LoVo (cell line): Measurements from ENCODE around the gene RGS12.

Experiments
- DNase-seq: peaks from one replicate; pipeline ENCODE4 v3.0.0-alpha.2; 2016; ENCODE audit warnings: low spot score

Gene RGS12

DNA sequence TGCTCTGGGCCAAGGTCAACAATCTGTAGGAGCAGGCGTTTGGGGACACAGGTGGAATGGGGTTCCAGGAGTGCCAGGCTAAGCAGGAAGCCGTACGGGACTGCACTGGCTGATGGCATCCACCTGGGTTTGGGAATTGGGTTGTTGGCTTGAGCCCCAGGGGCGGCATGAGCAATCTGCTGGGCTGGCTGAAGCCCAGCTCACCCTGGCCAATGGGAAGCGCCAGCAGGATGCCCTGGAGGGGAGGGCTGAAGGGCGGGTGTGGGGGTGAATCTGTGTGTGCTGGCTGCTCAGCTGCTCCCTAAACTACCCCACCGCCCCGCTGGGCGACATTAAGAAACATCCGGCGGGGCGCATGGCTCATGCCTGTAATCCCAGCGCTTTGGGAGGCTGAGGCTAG lies 8.9 kb upstream of the RGS12 start:
- no peak for DNase-seq

DNA sequence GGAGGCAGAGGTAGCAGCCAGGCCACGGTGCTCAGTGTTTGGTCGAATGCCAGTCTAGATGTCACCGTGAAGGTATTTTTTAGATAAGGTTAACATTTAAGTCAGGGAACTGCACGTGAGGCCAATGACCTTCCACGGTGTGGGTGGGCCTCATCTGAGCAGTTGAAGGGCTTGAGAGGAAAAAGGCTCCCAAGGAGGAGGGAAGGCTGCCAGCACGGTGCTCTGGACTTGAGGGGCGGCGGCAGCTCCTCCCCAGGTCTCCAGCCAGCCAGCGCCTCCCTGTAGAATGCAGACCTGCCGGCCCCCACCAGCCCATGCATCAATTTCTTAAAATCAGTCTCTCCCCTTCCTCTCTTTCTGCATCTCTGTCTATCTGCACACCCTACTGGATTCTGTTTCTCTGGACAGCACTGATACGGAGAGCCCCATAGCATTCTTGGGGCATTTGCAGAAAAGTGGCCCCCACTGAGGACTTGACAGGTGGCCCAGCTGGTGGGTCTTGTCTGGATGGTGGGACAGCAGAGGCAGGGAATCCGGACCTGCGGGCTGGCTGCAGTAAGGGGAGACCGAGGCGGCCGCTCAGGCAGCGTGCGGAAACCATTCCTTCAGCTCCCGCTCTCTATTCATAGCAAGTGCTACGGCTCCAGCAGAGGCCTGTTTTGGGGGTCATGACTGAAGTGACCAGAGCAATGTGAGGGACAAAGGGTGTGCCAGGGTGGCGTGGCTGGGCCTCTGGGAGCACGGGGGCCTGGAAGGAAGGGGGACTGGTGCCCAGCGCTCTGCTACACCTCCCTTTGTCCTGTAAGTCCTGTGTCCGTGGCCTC lies 7.9 kb upstream of the RGS12 start:
- no peak for DNase-seq

DNA sequence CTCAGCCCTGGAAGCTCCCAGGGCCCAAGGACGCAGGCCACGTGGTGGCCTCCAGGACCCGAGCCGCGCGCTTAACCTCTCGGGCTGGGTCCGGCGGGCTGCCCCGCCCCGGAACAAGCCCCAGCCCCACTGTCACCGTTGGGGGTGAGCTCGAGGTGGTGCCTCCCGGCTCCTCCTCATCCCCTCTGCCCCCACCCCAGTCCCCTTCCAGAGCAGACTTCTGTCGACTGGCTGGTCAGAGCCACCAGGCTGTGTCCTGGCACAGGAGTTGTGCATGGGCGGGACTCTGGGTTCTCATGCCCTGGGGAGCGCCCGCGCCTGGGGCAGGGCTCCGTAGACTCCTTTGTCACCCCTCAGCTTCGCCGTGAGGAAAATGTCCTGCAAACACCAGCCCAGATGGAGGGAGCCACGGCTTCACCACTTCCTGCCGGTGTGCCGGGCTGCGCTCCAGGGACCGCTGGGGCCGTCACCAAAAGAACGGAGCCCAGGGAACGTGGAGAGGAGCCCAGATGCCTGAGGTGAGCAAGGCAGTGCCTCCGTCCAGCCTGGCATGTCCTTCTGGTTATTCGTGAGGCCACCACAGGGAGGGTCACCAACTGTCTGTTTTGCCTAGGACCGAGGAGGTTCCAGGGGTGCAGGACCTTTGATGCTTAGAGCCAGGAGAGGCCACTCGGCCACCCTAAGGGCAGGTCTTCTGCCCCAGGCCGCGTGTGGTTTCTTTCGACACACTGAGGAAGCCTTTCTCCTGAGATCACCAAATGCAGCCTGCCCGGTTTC lies 7.1 kb upstream of the RGS12 start:
- DNase-seq: no peak

DNA sequence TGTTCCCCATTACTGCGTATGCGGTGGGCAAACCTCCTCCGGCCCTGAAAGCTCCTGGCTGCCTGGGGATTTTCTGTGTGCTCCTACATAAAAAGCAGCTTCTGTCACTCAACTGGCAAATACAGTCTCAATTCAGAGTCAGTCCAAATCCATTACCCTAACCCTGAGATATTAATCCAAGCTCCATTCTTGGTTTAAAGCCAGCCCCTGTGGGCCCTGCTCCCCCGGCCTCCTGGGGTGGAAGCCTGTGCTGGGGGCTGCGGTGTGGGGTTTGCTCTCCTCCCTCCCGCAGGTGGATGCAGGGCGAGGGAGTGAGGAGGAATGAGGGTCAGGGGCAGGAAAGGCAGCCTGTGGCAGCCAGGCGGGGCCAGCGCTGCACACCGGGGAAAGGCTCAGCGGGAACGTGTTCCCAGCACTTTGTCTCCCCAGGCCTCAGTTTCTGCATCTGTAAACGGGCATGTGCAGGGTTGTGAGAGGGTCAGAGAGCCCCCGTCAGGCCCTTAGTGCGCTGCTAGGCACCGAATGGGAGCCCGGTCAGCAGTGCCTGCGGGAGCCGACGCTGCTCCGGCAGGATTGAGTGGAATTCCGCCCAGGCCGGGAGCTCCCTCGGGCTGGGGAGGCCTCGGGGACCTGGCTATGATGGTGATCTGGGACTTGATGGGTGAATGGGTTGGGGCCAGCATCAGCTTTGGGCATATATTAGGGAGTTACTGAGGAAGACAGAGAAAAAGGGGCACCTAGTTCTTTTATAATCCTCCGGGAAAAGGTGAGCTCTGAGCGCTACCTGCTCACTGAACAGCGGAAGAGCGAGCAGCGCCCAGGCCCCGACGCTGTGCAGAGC lies 6.3 kb upstream of the RGS12 start:
- DNase-seq: no peak

DNA sequence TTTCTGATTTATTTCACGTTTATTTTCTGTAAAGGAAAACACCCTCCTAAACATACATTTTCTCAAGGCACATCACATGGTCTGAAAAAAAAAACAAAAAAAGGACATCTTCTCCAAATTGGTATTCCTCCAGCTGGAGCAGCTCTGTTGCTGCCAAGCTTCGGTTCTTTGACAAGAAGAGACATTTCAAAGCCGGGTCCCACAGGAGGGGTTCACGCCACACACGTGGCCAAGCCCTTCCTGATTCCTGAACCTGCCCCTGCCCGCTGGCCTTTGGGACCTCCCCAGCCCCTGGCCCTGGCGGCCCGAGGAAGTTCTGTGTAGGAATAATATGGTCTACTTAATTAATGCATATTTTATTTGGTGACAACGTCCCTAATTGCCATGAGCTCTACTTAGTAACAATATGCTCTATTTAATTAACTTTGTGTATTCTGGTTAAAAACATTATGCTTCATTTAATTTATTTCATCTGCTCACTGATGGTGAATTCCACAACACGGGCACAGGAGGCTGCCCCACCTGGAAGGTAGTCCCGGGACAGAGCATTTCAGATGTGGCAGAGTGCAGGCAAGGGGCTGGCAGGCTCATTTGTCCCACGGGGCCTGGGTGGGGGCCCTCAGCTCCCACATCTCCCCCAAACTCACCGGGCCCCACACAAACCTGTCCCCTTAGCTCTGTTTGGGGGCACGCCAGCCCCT lies 5.4 kb upstream of the RGS12 start:
- DNase-seq: no peak

DNA sequence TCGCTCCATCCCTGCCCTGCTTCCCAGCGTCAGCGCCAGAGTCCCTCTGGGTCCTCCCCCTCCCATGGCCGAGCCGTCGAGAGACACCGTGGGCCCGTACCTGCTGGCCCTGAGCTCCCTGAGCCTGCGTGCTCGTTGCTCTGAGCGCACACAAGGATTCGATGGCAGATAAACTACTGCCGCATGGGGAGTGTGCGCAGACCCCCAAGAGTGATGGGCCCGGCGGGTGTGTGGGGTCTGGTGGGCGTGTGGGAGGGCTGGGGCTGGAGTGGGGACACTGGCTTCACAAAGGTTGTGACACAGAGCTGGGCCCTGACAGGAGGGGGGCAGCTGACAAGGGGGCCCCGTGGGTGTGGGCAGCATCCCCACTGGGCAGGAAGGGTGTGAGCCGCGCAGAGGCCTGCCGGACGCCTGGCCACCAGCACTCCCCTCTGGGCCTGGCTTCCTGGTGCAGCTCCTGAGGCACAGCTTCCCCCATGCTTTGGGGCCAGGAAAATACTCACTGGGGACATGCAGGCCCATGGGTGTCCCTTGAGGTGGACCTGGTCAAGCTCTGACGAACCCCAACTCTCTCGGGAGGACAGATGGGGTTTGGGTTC lies 4.8 kb upstream of the RGS12 start:
- no peak for DNase-seq

DNA sequence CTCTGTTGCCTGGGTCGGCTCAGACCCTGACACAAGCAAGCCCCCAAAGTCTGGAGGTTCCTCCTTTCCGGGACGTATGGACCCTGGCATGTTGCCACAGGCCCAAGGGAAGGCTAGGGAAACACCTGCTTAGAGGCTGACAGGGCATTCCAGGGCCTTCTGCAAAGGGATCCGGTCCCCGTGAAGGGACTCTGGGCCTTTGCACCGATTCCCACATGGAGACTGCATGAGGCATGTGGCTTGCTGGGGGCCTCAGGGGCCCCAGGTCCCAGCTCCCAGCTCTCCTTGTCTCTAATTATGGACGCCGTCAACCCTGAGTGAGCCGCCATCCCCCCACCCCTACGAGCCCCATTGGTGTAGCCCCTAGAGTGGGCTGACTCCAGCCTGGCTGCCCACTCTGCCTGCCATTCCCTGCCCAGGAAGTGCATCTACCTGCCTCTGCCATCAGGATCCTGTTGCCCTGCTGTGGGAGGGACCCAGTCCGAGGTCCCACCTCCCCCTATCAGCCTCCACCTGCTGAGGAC lies 4.2 kb upstream of the RGS12 start:
- no peak for DNase-seq

DNA sequence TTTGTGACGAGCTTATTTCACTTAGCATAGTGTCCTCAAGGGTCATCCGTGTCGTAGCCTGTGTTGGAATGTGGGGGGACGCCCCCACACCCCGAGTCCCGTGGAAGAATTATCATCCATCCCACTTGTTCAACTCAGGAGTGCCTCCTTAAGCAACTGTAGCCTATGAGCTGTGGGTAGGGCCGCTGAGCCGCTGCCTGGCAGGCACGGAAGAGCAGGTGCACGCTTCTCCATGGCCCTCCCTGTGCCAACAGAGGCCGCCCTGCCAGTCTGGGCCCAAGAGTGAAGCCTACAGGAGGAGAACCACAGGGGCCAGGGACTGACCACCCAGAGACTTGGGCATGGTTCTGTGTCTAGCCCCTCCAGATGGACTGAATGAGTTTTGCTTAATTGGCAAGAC lies 2.3 kb upstream of the RGS12 start:
- DNase-seq: no peak

DNA sequence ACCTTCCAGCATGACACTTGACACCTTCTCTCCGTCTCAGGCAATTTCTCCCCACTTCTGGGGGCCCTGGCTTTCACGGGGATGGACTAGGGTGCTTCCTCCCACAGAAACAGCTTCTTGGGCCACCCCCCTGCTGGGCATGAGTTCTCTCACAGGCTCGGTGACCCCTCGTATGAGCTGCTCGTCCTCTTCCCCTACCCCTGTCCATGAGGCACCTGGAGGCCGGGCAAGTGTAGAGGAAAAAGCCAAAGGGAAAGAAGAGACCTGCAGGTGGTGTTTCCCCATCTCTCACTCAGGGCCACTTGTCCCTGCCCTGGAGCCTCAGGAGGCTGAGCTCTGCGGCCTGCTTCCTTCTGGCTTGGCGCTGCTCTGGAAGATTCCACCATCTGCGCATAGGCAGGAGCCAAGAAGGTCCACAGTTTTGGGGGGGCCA lies 1.9 kb upstream of the RGS12 start:
- DNase-seq: no peak

DNA sequence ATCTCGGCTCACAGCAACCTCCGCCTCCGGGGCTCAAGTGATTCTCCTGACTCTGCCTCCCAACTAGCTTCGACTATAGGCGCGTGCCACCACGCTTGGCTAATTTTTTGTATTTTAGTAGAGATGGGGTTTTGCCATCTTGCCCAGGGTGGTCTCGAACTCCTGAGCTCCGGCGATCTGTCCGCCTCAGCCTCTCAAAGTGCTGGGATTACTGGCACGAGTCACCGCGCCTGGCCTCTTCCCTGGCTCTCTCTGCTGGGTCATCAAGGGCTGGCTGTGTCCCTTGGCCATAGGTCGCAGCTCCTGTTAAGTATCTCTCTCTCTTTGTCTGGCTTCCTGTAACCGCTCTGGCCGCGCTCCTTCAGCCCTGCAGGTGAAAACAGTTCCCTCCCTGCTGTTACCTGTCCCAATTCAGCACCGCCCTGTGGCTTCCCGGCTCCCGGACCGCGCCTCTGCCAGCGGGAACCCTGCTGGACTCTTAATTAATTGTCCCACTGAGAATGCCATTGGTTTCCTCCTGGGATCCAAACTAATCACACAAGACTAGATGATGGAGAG lies 1.3 kb upstream of the RGS12 start:
- peak; percentile 61 for DNase-seq

DNA sequence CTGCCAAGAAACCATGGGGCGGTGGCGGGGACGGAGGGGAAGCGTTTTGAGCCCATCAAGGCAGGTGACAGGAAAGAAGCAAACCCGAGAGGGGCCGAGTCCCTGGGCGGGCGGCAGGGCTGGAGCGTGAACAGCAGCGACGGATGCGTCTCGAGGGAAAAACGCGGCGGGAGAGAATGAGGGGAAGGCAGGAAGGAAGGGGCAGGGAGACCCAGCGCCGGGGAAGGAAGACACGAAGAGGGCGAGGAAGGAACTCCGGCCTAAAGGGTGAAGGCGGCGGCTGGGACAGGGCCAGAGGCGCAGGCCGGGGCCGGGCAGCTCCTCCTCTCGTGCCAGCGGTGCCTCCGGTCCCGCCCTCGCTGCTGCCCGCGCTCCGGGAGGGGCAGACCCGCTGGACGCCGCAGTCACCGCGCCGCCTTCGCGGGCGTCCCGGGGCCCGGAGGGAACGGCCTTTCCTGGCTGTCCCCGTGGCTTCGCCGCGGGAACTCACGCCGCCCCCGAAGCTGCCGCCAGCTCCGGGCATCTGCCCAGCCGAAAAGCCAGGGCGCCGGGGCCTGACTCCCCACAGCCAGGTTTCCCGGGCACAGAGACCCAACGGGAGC lies 751 bp upstream of the RGS12 start:
- peak; percentile 50 for DNase-seq

DNA sequence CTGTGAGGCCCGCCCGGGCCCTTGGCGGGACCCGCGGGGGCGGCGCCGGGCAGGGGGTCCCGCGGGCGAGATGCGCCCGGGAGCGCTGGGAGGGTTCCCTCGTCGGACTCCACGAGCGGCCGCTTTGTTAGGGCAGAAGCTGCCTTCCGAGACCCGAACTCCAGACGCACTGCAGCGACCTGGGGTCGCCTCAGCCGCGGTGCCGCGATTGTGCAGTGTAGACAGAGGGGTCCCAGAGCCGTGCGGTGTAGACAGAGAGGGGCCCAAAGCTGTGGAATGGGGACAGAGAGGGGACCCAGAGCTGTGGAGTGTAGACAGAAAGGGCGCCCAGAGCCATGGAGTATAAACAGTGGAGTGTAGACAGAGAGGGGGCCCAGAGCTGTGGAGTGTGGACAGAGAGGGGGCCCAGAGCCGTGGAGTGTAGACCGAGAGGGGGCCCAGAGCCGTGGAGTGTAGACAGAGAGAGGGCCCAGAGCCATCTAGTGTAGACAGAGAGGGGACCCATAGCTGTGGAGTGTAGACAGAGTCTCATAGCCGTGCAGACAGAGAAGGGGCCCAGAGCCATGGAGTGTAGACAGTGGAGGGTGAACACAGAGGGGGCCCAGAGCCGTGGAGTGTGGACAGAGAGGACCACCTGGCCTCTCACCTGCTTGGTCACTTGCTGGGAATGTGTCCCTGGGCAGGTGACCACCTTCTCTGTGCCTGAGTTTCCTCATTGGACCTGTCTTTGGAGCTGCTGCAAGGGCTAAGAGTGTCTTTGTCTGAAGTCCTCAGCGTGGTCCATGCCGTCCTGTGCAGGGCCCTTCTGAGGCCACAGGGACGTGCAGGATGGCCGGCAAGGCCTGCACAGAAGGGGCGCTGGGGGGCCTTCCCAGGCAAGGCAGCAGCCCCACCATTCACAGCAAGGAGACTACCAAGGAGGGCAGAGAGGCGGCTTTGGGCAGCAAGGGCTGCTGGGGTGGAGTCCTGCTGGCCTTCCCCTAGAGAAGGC lies 875 bp downstream of the RGS12 start:
- no peak for DNase-seq

DNA sequence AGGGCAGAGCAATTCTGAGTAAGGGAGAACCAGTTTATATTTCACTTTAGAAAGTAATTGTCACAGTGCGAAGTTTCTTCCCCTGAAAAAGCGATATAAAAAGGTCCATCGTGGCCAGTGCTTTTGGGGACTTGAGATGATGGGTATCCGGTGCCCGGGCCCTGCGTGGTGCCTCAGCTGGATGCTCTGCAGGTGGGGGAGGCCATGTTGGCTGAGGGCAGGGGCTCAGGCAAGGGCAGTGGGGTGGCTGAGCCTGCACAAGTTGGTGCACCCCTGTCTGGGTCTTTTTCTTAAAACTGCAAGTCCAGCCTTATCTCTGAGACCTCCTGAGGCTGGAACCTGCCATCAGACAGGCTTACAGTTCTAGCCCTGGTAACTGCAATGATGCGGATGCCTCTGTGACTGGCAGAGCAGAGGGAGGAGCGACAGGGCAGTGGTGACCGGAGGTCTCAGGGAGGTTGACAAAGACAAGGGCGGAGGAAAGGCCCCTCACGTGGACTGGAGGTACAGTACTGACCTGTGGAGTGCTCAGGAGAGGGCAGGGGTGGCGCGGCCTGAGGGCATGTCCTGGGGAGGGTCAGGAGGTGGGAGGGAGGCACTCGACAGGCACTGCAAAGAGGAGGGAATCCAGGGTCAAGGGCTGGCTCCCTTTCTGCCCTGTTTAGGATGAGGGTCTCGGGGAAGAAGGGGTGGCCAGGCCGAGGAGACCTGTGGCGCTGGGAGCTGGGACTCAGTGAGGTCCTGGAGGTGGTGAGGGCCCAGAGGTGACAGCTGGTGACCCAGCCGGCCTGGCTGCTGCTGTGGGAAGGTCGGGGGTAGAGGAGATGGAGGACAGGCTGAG lies 1.8 kb downstream of the RGS12 start:
- no peak for DNase-seq

DNA sequence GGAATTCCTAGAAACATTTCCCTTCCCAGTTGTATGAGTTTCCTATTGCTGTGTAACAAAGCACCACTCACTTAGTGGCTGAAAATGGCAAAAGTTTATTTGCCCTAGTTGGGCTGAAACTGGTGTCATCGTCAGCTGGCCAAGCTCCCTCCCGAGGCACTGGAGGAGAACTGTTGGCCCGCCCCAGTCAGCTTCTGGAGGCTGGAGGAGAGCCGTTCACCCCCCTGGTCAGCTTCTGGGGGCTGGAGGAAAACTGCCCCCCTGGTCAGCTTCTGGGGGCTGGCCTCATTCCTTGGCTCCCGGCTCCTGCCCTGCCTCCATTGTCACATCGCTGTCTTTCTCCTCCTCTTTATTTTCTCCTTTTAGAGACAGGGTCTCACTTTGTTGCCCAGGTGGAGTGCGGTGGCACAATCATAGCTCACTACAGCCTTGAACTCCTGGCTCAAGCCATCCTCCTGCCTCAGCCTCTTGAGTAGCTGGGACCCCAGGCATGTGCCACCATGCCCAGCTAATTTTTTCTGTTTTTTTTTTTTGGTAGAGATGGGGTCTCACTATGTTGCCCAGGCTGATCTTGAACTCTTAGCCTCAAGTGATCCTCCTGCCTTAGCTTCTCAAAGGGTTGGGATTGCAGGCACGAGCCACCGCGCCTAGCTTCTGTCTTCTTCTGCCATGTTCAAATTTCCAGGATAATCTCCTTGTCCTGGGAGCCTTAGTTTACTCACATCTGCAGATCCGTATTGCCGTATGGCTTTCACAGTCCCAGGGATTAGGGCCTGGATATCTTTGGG lies 3.2 kb downstream of the RGS12 start:
- no peak for DNase-seq

DNA sequence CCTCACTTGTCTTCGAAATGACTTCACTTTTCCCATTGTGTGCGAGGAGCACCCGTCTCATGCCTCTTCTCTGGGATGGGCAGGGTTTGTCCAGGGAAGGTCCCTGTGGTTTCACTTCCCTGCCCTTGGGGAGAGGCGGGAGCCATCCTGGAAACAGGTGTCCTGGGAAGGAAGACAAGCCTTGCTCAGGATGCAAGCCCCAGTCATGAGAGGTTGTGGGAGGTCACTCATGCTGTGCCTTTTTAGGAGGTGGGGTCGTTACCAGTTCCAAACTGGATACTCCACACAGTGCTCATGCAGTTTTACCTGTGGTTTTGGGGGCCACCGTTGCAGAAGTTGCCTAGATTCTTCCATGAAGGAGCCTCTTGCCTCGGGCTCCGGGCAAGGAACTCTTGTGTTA lies 3.8 kb downstream of the RGS12 start:
- no peak for DNase-seq

DNA sequence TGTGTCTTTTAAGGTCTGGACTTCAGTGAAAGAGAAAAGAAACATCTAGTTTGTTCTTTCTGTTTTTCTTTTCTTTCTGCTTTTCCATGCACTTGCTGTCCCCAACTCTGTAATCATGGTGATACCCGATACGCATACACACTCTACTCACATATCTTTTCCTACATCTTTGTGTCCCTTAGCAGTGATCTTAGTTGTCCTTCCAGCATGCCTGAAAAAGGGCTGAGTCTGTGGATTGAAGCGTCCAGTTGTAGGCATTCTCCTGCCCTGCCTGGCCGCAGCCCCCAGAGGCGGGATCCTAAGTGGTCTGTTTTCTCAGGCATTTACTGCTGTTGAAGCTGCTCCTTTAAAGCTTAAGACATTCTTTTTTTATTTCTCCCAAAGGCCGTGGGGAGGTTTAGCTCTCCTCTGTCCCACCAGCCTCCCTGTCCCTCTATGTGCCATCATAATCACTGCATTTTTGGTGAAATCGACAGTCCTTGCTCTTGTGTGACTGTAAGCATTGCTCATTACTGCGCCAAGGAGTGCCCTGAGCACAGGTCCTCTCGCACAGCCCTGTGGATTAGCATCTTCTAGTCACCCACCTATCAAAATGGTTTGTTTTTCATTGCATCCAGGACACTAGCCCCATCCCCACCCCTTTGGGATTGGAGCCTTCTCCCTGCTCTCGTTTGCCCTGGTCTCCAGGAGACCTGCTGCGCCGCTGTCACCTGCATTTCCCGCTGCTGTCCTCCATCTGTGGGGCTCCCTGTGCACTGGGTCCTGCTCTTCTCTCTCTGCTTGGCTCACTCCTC lies 4.4 kb downstream of the RGS12 start:
- DNase-seq: no peak
